MCF 10A (cell line): ENCODE measurements around the gene TCF19. TPM values are rescaled to one million over a fixed set of nuclear protein-coding genes. Genes with fewer than 3 reads are reported as not detected.

Experiments
- BruUV-seq: library from RNA; stranded (reverse); fragments of 400-500 nt; replicated peaks from 2 replicates; lab custom pipeline; 2021; lab: Mats Ljungman, UMichigan
- CTCF ChIA-PET: fragments of 300-600 bp; sonication (Branson Sonifier 250); formaldehyde crosslinking; extraction: SDS; loops from one replicate; lab custom pipeline; 2021; ENCODE audit warnings: antibody characterized with exemption, inconsistent platforms; lab: Yijun Ruan, JAX
- POLR2A ChIA-PET: fragments of 300-600, 350-650 bp; sonication (Branson Sonifier 250); formaldehyde crosslinking; extraction: SDS; loops from one replicate; lab custom pipeline; 2020; ENCODE audit warnings: antibody characterized with exemption, inconsistent platforms; lab: Yijun Ruan, JAX
- DNase-seq: peaks from one replicate; pipeline ENCODE4 v3.0.0-alpha.2; 2018; ENCODE audit not compliant: unreplicated experiment
- H3K27ac Mint-ChIP-seq: one replicate; pipeline ENCODE4 v1.8.0; 2022; ENCODE audit warnings: mild to moderate bottlenecking, low read depth, mixed read lengths; ENCODE audit not compliant: unreplicated experiment
- H3K27me3 Mint-ChIP-seq: one replicate; pipeline ENCODE4 v1.8.0; 2022; ENCODE audit warnings: mixed read lengths; ENCODE audit not compliant: insufficient read depth, unreplicated experiment
- H3K36me3 Mint-ChIP-seq: one replicate; pipeline ENCODE4 v1.8.0; 2022; ENCODE audit warnings: mild to moderate bottlenecking, moderate library complexity, mixed read lengths; ENCODE audit not compliant: insufficient read depth, unreplicated experiment
- H3K4me1 Mint-ChIP-seq: one replicate; pipeline ENCODE4 v1.8.0; 2022; ENCODE audit warnings: mixed read lengths; ENCODE audit not compliant: insufficient read depth, unreplicated experiment
- H3K4me3 Mint-ChIP-seq: one replicate; pipeline ENCODE4 v1.8.0; 2022; ENCODE audit warnings: mild to moderate bottlenecking, moderate library complexity, mixed read lengths; ENCODE audit not compliant: unreplicated experiment
- H3K9me3 Mint-ChIP-seq: one replicate; pipeline ENCODE4 v1.8.0; 2022; ENCODE audit warnings: mixed read lengths; ENCODE audit not compliant: unreplicated experiment
- CTCF ChIP-seq: fragments of 200-600 bp; IDR thresholded peaks from one replicate; pipeline ENCODE4 v1.8.0; 2022; ENCODE audit warnings: antibody characterized with exemption, mild to moderate bottlenecking; ENCODE audit not compliant: unreplicated experiment
- intact Hi-C: fragments of 100-400 bp; cut with micrococcal nuclease; formaldehyde crosslinking; loops from 2 replicates; pipeline ENCODE4 v1.14.1; 2022
- total RNA-seq: library from RNA; stranded (reverse); gene quantifications from 2 replicates; pipeline ENCODE4 v1.2.3, GENCODE V29; 2022

TCF19 gene
- total RNA-seq, 1 experiment from 2014 or later = 6.5 TPM

- Mint-ChIP-seq H3K27me3 (no peaks in the 10 kb centered on the region), H3K4me3 (no peak overlapping the region), H3K4me1 (peaks cover 14% of the 10 kb centered on the region), H3K27ac (no peak overlapping the region), H3K9me3 (no peaks in the 10 kb centered on the region), H3K36me3 (peaks cover 5% of the 10 kb centered on the region)
- ChIA-PET CTCF (no interaction called here), POLR2A (interaction anchor here (1.3 kb wide), 1 partner anchor 15 kb away, joined by 3 read pairs; the partner anchor contains the start of gene TCF19)
- BruUV-seq = no TSS peak
- no peak for DNase-seq
- TF ChIP-seq CTCF = no peak
- intact Hi-C loops = no loop called here
Measured at GRCh38 chr6:31173406-31173805, 15.0 kb downstream of the TCF19 start.

- Mint-ChIP-seq H3K9me3 (no peaks in the 10 kb centered on the region), H3K4me3 (no peak overlapping the region), H3K27me3 (no peaks in the 10 kb centered on the region), H3K27ac (no peak overlapping the region), H3K4me1 (peaks cover 18% of the 10 kb centered on the region), H3K36me3 (no peaks in the 10 kb centered on the region)
- POLR2A ChIA-PET = no interaction called here
- TF ChIP-seq CTCF = no peak
- intact Hi-C loops = no loop called here
- CTCF ChIA-PET = interaction anchor here (0.7 kb wide), 1 partner anchor 12 kb away, joined by 3 read pairs; no protein-coding TSS in a partner anchor
- no TSS peak for BruUV-seq
- no peak for DNase-seq
Measured at GRCh38 chr6:31174378-31174777, 16.0 kb downstream of the TCF19 start.

GRCh38 chr6:31175971-31176370, 17.6 kb downstream of the TCF19 start:
- H3K36me3 Mint-ChIP-seq = peaks cover 3% of the 10 kb centered on the region

More at GRCh38 chr6:31175971-31176370, 17.6 kb downstream of the TCF19 start:
- no peaks in the 10 kb centered on the region for H3K9me3 Mint-ChIP-seq
- H3K27ac Mint-ChIP-seq = no peak overlapping the region
- H3K4me1 Mint-ChIP-seq = peaks cover 15% of the 10 kb centered on the region
- CTCF ChIA-PET = interaction anchor here (0.9 kb wide), 1 partner anchor 15 kb away, joined by 5 read pairs; no protein-coding TSS in a partner anchor
- H3K4me3 Mint-ChIP-seq = no peak overlapping the region
- DNase-seq = peak; percentile 5
- intact Hi-C loops = no loop called here
- BruUV-seq = no TSS peak
- no peak for TF ChIP-seq CTCF
- POLR2A ChIA-PET = interaction anchor here (0.7 kb wide), 1 partner anchor 17 kb away, joined by 3 read pairs; no protein-coding TSS in a partner anchor
- no peaks in the 10 kb centered on the region for H3K27me3 Mint-ChIP-seq
